SU-DHL-6 (cell line): ENCODE results near the gene PTH1R.

Experiments
- H2AFZ ChIP-seq: fragments of 200-600 bp; sonication (generic); 2 replicates; pipeline ENCODE4 v1.6.1; 2014; ENCODE audit warnings: low read depth, mild to moderate bottlenecking, moderate library complexity, mixed read lengths, antibody characterized with exemption, low read length; ENCODE audit not compliant: severe bottlenecking
- H3F3A ChIP-seq: fragments of 200-600 bp; shearing (Covaris generic); 2 replicates; pipeline ENCODE4 v1.6.0; 2016; ENCODE audit warnings: antibody characterized with exemption, mild to moderate bottlenecking; ENCODE audit not compliant: insufficient read depth
- H3K27ac ChIP-seq: fragments of 200-600 bp; sonication (generic); 2 replicates; pipeline ENCODE4 v1.5.1; 2016; ENCODE audit warnings: low read depth, mild to moderate bottlenecking, low read length, moderate library complexity, mixed read lengths
- H3K27me3 ChIP-seq: fragments of 200-600 bp; sonication (generic), shearing (Covaris generic); 2 replicates; pipeline ENCODE4 v1.6.0; 2014; ENCODE audit warnings: mild to moderate bottlenecking, low read length
- H3K36me3 ChIP-seq: fragments of 200-600 bp; sonication (generic); 2 replicates; pipeline ENCODE4 v1.6.1; 2014; ENCODE audit warnings: mild to moderate bottlenecking, low read length, mixed read lengths
- H3K4me2 ChIP-seq: fragments of 300-600, 200-600 bp; shearing (Covaris generic), sonication (generic); 2 replicates; pipeline ENCODE4 v1.6.0; 2014; ENCODE audit warnings: low read length, low read depth, mild to moderate bottlenecking; ENCODE audit not compliant: poor library complexity, severe bottlenecking
- H3K4me3 ChIP-seq: fragments of 200-600 bp; sonication (generic); 2 replicates; pipeline ENCODE4 v1.5.1; 2014; ENCODE audit warnings: antibody characterized with exemption, low read length, mild to moderate bottlenecking, mixed read lengths; ENCODE audit not compliant: insufficient read depth, poor library complexity, severe bottlenecking
- H3K79me2 ChIP-seq: fragments of 200-600 bp; sonication (generic); 2 replicates; pipeline ENCODE4 v1.6.1; 2014; ENCODE audit warnings: mild to moderate bottlenecking, low read length, moderate library complexity; ENCODE audit not compliant: insufficient read depth
- H3K9ac ChIP-seq: fragments of 200-600 bp; sonication (generic); 2 replicates; pipeline ENCODE4 v1.7.0; 2014; ENCODE audit warnings: mild to moderate bottlenecking, low read length
- H3K9me2 ChIP-seq: fragments of 200-600 bp; sonication (generic); replicated peaks from 2 replicates; pipeline ENCODE4 v1.6.1; 2014; ENCODE audit warnings: low read length; ENCODE audit not compliant: insufficient read depth
- H3K9me3 ChIP-seq: fragments of 200-600 bp; sonication (generic); 2 replicates; pipeline ENCODE4 v1.6.1; 2014; ENCODE audit warnings: low read length, mixed read lengths; ENCODE audit not compliant: insufficient read depth
- H4K20me1 ChIP-seq: fragments of 200-600 bp; sonication (generic); 2 replicates; pipeline ENCODE4 v1.6.1; 2014; ENCODE audit warnings: low read depth, mild to moderate bottlenecking, antibody characterized with exemption, low read length, moderate library complexity, mixed read lengths
- CTCF ChIP-seq: fragments of 200-600 bp; sonication (generic); IDR thresholded peaks from one replicate; pipeline ENCODE4 v1.5.1; 2017; ENCODE audit warnings: antibody characterized with exemption, mild to moderate bottlenecking, low read length, moderate library complexity; ENCODE audit not compliant: insufficient read depth, poor library complexity, severe bottlenecking
- EZH2phosphoT487 ChIP-seq: fragments of 200-600 bp; sonication (generic), shearing (Covaris generic); conservative IDR thresholded peaks from 2 replicates; pipeline ENCODE4 v1.6.1; 2018; ENCODE audit warnings: mild to moderate bottlenecking, antibody characterized with exemption, low read length, moderate library complexity, mixed read lengths

PTH1R gene

GRCh38 chr3:46845397-46845859 is 32.1 kb upstream of the PTH1R start:
- H3K79me2 ChIP-seq, result no peaks in the 10 kb centered on the region
- H3K4me3 ChIP-seq, result peak overlapping the region; percentile 34
- H3K27ac ChIP-seq, result no peak overlapping the region
- TF ChIP-seq EZH2phosphoT487 (no peak), CTCF (no peak)
- H3K9me3 ChIP-seq, result no peaks in the 10 kb centered on the region
- peak overlapping the region; percentile 97 for H2AFZ ChIP-seq
- H3K36me3 ChIP-seq, result no peaks in the 10 kb centered on the region
- H4K20me1 ChIP-seq, result no peaks in the 10 kb centered on the region
- H3K9ac ChIP-seq, result peak overlapping the region; percentile 51
- H3K27me3 ChIP-seq, result no peaks in the 10 kb centered on the region
- no peaks in the 10 kb centered on the region for H3F3A ChIP-seq
- no peaks in the 10 kb centered on the region for H3K9me2 ChIP-seq
- H3K4me2 ChIP-seq, result peak overlapping the region; percentile 55

- H3K4me2 ChIP-seq, result peak overlapping the region; percentile 55
- H3K27ac ChIP-seq, result no peak overlapping the region
- H2AFZ ChIP-seq, result peak overlapping the region; percentile 97
- H3K27me3 ChIP-seq, result no peaks in the 10 kb centered on the region
- TF ChIP-seq CTCF (peak; percentile 60), EZH2phosphoT487 (no peak)
- H3K9me3 ChIP-seq, result no peaks in the 10 kb centered on the region
- H4K20me1 ChIP-seq, result no peaks in the 10 kb centered on the region
- no peaks in the 10 kb centered on the region for H3K9me2 ChIP-seq
- H3K4me3 ChIP-seq, result peak overlapping the region; percentile 34
- H3K79me2 ChIP-seq, result no peaks in the 10 kb centered on the region
- no peaks in the 10 kb centered on the region for H3F3A ChIP-seq
- H3K9ac ChIP-seq, result peak overlapping the region; percentile 51
- no peaks in the 10 kb centered on the region for H3K36me3 ChIP-seq
Observed at GRCh38 chr3:46845860-46846623, 31.5 kb upstream of the PTH1R start.

GRCh38 chr3:46846624-46847542 is 30.6 kb upstream of the PTH1R start:
- Histone ChIP-seq H3K36me3 (no peaks in the 10 kb centered on the region), H3K9me2 (no peaks in the 10 kb centered on the region), H4K20me1 (no peaks in the 10 kb centered on the region), H2AFZ (no peak overlapping the region), H3K9ac (peak overlapping the region; percentile 51; the same call in 1 of the 2 replicates), H3F3A (no peaks in the 10 kb centered on the region), H3K9me3 (no peaks in the 10 kb centered on the region), H3K4me2 (peak overlapping the region; percentile 55), H3K4me3 (no peak overlapping the region), H3K79me2 (no peaks in the 10 kb centered on the region), H3K27me3 (no peaks in the 10 kb centered on the region), H3K27ac (no peak overlapping the region)
- TF ChIP-seq EZH2phosphoT487 (no peak), CTCF (no peak)
